ENCODE measurements around the gene CYB5RL.

GRCh38 chr1:54156986-54157385 is 42.8 kb downstream of the CYB5RL start:
- no peak for TF ChIP-seq POLR2AphosphoS5 (IDR thresholded peaks at IDR 0.05)
- TF ChIP-seq POLR2A (IDR thresholded peaks at IDR 0.05): no peak

Measured in breast epithelium (tissue), 3 donors.